AG04450 (cell line): ENCODE results near the gene IRS1. TPM values are rescaled to one million over a fixed set of nuclear protein-coding genes. Genes with fewer than 3 reads are reported as not detected.

ENCODE experiments used
- CTCF ChIA-PET: fragments of 300-600, 350-600 bp; formaldehyde crosslinking; extraction: SDS; loops from one replicate; lab custom pipeline; 2022; ENCODE audit warnings: antibody characterized with exemption, inconsistent platforms; lab: Charles Lee
- POLR2A ChIA-PET: fragments of 350-600 bp; formaldehyde crosslinking; extraction: SDS; loops from one replicate; lab custom pipeline; 2021; ENCODE audit warnings: antibody characterized with exemption, inconsistent platforms; lab: Yijun Ruan, JAX
- DNase-seq: peaks from one replicate; pipeline ENCODE4 v3.0.0-alpha.2; 2011; ENCODE audit warnings: low read depth, low spot score
- H3K27ac ChIP-seq: one replicate; pipeline ENCODE4 v1.5.1; 2012; ENCODE audit warnings: low read depth, low read length, control low read depth
- H3K27me3 ChIP-seq: one replicate; pipeline ENCODE4 v1.6.0; 2012; ENCODE audit warnings: low read length; ENCODE audit not compliant: control insufficient read depth, insufficient read depth
- H3K4me3 ChIP-seq: 2 replicates; pipeline ENCODE4 v1.5.1; 2011; ENCODE audit warnings: mild to moderate bottlenecking, low read depth, low read length, control low read depth
- H3K9me3 ChIP-seq: 2 replicates; pipeline ENCODE4 v1.5.1; 2012; ENCODE audit warnings: low read length; ENCODE audit not compliant: control insufficient read depth, insufficient read depth
- polyA plus RNA-seq: library from polyadenylated mRNA; depleted of rRNA; stranded (reverse); fragments of >200 nt; gene quantifications from 2 replicates; pipeline ENCODE4 v1.2.3, GENCODE V29; 2011
- TF ChIP-seq, protein P1 (sequence below): IDR thresholded peaks from 2 replicates; pipeline ENCODE4 v1.5.1; 2011; ENCODE audit warnings: low read depth, low read length, control low read depth, inconsistent platforms

IRS1 gene
- polyA plus RNA-seq, 1 experiment: 32.9 TPM

DNA sequence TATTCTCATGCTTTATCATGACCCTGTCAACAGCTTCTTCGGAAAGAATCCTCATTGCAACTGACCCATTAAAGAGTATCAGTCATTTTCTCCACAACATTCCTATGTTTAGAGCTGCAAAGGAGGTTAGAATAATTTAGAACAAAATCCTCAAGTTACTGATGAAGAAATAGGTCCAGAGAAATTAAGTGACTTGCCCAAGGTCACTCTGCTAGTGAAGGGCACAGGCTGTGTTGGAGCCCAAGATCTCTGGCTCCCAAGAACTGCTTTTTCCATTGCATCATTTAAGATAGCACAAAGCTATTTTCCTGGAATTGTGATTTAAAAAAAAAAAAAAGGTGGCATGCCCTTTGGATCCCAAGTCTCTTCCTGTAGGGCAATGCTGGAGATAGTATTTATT is 9.6 kb downstream of the IRS1 start:
- no peak for DNase-seq
- CTCF ChIA-PET: interaction anchor here (0.7 to 2.1 kb wide), 5 partner anchors 13 to 1359 kb away, joined by 3 to 9 read pairs (median 5); no protein-coding TSS in a partner anchor
- no peak overlapping the region for H3K27ac ChIP-seq
- peak overlapping the region; percentile 3; the same call in 1 of the 2 replicates for H3K4me3 ChIP-seq
- TF ChIP-seq, protein P1, sequence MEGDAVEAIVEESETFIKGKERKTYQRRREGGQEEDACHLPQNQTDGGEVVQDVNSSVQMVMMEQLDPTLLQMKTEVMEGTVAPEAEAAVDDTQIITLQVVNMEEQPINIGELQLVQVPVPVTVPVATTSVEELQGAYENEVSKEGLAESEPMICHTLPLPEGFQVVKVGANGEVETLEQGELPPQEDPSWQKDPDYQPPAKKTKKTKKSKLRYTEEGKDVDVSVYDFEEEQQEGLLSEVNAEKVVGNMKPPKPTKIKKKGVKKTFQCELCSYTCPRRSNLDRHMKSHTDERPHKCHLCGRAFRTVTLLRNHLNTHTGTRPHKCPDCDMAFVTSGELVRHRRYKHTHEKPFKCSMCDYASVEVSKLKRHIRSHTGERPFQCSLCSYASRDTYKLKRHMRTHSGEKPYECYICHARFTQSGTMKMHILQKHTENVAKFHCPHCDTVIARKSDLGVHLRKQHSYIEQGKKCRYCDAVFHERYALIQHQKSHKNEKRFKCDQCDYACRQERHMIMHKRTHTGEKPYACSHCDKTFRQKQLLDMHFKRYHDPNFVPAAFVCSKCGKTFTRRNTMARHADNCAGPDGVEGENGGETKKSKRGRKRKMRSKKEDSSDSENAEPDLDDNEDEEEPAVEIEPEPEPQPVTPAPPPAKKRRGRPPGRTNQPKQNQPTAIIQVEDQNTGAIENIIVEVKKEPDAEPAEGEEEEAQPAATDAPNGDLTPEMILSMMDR: no peak
- H3K27me3 ChIP-seq: no peaks in the 10 kb centered on the region
- POLR2A ChIA-PET: interaction anchor here (0.5 to 1.8 kb wide), 5 partner anchors 9 to 343 kb away, joined by 3 to 11 read pairs (median 4); partner anchors contain the start of gene IRS1
- H3K9me3 ChIP-seq: no peaks in the 10 kb centered on the region; the same call in 1 of the 2 replicates

DNA sequence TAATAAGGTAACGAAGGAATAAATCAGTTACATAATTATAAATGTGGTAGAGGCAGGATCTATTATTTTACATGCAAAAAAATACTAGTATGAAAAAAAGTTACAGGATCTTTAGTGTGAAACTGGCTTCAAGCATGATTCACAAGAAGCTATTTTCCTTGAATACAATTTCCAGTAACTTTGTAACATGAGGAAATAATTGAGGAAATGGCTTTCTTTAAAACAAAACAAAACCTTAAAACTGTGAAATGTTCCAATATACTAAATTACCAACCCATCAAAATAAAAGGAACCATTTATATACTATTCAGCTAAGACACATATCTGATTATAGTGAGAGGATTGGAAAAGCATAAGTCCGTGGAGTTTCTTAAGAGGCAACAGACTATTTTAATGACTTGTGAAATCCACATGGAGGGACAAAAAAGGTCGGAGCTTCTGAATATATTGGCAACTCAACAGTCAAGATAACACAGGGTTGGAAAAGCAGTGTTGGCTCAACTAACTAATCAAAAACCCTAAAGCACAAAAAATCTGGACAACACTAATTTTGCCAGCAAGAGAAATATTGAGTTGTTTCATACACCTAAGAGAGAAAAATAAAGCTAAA is 10.6 kb downstream of the IRS1 start:
- no peak for DNase-seq
- peak overlapping the region; percentile 7; the same call in 1 of the 2 replicates for H3K4me3 ChIP-seq

DNA sequence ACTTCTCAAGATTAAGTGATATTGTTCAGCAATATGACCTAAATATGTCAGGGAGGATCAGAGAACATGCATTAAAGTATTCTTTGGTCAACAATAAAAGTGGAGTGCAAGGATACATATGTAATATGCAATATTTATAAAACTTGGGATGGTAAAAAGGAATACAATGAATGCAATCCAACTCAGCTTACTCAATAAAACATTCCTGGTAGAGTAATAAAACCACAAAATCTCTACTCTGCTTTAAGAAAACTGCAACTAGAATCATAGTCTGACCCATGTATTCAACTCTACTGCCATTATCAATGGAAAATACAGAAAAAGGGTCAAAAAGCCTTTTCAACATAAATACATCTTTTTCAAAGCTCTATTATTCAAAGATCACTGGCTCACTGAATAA is 11.6 kb downstream of the IRS1 start:
- CTCF ChIA-PET: interaction anchor here (1.2 to 1.5 kb wide), 2 partner anchors 136 to 1119 kb away, joined by 3 to 5 read pairs; no protein-coding TSS in a partner anchor
- H3K27ac ChIP-seq: no peak overlapping the region
- DNase-seq: no peak
- TF ChIP-seq, protein P1: no peak
- POLR2A ChIA-PET: interaction anchor here (0.5 to 0.6 kb wide), 2 partner anchors 18 to 172 kb away, joined by 3 read pairs; no protein-coding TSS in a partner anchor
- no peak overlapping the region; the same call in 1 of the 2 replicates for H3K4me3 ChIP-seq
- H3K9me3 ChIP-seq: peaks cover 3% of the 10 kb centered on the region; the same call in 1 of the 2 replicates
- H3K27me3 ChIP-seq: no peaks in the 10 kb centered on the region

More for the DNA sequence above, 10.6 kb downstream of the IRS1 start:
- Histone ChIP-seq H3K9me3 (peaks cover 3% of the 10 kb centered on the region; the same call in 1 of the 2 replicates), H3K27me3 (no peaks in the 10 kb centered on the region), H3K27ac (no peak overlapping the region)
- ChIA-PET CTCF (interaction anchor here (0.6 to 2.1 kb wide), 8 partner anchors 9 to 1124 kb away, joined by 3 to 9 read pairs (median 5); no protein-coding TSS in a partner anchor), POLR2A (interaction anchor here (0.6 to 1.1 kb wide), 2 partner anchors 33 to 172 kb away, joined by 3 to 4 read pairs; no protein-coding TSS in a partner anchor)
- TF ChIP-seq, protein P1: no peak

DNA sequence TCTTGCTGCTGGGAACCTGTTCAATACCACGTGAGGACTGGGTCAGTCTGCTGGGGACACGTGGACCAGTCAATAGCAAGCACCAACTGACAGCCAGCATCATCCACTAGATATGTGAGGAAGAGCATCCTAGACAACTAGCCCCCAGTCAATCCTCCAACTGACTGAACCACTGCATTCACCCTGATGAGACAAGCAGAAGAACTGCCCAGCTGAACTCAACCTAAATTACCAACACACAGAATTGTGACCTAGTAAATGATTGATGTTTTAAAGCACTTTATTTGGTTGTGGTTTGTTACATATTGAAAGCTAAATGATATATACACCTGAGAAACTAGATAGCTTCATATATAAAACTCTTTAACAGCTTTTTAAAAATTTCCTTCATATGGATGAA is 15.7 kb downstream of the IRS1 start:
- ChIA-PET POLR2A (no interaction called here), CTCF (interaction anchor here (0.6 kb wide), 1 partner anchor 201 kb away, joined by 3 read pairs; no protein-coding TSS in a partner anchor)
- Histone ChIP-seq H3K27me3 (no peaks in the 10 kb centered on the region), H3K27ac (no peak overlapping the region), H3K9me3 (0 out of 2 replicates have a peak, but pooled peaks cover 3% of the 10 kb centered on the region), H3K4me3 (no peak overlapping the region)
- TF ChIP-seq, protein P1: no peak
- no peak for DNase-seq
